ENCODE results near the gene SFRP2.

The SFRP2 gene

GRCh38 chr4:153798420-153798819, 9.5 kb upstream of the SFRP2 start:
- DNase-seq (ENCODE audit: low read depth in 2 of 2), result no peak

DNA sequence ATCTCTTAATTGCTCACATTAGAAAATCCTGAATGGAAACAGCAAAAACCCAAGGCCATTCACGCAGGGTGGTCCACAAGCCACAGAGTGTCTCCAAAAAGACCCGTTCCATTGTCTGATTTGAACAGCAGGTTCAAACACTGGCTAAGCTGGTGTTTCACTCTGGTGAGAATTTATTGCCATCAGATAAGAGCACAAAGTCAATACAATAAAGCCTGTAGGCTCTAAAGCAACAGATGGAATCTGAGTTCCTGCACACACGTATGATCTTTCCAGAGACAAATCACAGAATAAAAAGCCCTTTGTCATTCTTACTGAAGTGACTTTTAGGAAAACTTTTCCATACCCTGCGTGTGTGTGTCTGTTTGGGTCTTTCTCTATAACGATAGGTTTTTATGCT, 5.1 kb upstream of the SFRP2 start:
- no peak for DNase-seq (ENCODE audit: low read depth in 2 of 2)

DNA sequence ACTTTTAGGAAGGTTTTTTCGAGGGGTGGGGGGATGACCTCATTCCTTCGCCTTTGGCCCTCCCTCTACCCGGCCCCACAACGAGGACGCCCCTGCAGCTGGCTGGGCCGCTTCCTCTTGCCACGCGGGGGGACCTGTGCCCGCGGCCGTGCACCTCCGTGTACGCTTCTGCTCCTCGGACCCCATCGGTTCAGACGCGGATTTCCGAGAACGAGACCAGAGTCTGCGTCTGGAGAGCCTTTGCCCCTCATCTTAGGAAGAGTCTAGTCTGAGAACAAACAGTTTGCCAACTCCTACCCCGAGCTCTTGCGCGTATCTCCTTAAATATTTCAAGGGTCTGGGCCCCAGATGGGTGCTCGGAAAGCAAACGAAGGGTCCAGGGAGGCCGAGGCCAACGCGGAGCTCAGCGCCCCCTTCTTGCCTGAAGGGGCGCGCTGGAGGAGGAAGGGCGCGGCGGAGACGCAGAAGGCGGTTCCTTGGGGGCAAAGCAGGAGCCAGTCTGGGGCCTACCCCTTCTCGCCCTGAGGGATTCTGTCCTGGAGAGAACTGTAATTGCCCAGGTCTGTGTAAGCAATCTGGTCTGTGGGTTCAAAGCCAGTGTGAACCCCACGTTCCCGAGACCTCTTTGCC, 3.9 kb upstream of the SFRP2 start:
- DNase-seq (ENCODE audit: low read depth in 2 of 2), result no peak

DNA sequence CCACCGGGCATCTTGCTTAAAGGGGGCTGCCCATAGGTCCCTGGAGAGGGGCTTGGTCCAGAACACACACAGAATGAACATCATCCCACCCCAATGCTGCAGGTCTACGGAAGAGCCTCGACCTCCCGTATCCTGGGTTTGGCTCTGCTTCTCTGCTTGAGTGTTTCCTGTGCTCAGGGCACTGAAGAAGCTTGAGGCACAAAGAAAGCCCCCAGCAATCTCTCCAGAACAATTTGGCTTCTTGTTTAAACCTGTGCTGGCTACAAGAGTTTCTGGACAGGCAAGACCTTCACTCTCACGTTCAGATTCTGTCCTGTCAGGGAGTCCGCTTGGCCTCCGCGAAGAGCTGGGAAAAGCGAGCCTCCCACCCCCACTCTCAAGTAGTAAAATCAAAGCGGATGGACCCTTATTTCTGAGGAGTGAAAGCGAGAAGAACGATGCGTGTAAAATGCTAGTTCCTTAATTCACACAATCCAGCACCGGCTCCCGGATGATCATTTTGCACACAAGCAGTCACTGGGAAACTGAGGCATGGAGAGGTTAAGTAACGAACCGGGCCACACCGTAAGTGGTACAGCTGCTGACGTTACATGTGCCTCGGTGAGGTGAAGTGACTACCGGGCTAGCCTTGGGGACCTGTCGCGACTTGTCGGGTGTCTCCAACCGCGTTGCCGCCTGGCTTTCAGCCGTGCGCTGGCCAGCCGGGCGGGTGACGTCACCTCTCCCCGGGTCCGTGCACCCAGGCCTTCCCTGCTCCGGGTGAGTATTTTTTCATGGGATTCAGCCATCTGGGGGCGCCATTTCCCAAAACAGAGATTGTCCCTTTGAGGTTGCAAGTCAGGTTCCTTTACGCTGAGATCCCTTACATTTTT, 3.1 kb upstream of the SFRP2 start:
- DNase-seq (ENCODE audit: low read depth in 2 of 2), result no peak

- DNase-seq (ENCODE audit: low read depth in 2 of 2), result peak in 1 of 2 donors; percentile 15
Observed at GRCh38 chr4:153790962-153791551, 2.2 kb upstream of the SFRP2 start.

- no peak for DNase-seq (ENCODE audit: low read depth in 2 of 2)
Observed at GRCh38 chr4:153790500-153790865, 1.6 kb upstream of the SFRP2 start.

- no peak for DNase-seq (ENCODE audit: low read depth in 2 of 2)
Observed at GRCh38 chr4:153789741-153790499, 1.0 kb upstream of the SFRP2 start.

- no peak for DNase-seq (ENCODE audit: low read depth in 2 of 2)
Observed at GRCh38 chr4:153788051-153788412, 851 bp downstream of the SFRP2 start.

DNA sequence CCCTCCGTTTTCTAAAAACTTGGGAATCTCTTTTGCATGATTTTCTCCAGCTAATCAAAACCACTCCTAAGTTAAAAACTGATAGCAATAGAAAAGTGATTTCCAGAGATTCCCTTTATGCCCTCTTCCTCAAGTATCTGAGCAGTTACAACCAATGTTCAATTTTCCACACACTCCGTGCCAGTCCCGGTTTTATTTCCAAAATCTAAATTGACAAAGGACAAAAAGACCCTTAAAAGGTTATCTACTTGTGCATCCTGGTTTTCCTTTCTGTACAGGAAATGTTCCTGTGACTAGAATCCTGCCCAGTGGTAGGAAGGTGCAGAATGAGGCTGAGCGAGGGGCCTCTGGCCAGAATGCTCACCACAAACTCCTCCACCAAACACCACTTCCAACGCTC, 1.3 kb downstream of the SFRP2 start:
- DNase-seq (ENCODE audit: low read depth in 2 of 2), result no peak

DNA sequence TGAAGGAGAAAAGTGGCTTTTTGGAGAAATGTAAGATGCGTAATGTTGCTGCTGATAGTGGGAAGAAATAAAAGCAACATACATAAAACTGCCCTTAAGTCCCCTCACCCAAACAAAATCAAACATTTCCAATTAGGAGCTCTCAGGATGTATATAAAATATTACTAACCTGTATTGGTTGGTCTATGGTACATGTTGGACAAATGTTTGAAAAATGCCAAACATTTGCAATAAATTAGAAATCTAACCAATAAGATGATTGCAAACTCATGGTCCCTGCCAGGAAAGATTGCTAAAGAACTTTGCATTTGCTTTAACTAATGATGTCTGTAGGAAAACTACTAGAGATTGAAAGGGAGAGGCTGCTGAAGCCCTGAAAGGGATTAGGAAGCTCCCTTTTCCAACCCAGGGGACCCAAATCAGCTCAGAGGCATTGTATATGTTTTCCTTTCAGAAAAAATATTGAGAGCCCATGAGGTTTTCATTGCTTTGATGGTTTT, 1.8 kb downstream of the SFRP2 start:
- no peak for DNase-seq (ENCODE audit: low read depth in 2 of 2)

DNA sequence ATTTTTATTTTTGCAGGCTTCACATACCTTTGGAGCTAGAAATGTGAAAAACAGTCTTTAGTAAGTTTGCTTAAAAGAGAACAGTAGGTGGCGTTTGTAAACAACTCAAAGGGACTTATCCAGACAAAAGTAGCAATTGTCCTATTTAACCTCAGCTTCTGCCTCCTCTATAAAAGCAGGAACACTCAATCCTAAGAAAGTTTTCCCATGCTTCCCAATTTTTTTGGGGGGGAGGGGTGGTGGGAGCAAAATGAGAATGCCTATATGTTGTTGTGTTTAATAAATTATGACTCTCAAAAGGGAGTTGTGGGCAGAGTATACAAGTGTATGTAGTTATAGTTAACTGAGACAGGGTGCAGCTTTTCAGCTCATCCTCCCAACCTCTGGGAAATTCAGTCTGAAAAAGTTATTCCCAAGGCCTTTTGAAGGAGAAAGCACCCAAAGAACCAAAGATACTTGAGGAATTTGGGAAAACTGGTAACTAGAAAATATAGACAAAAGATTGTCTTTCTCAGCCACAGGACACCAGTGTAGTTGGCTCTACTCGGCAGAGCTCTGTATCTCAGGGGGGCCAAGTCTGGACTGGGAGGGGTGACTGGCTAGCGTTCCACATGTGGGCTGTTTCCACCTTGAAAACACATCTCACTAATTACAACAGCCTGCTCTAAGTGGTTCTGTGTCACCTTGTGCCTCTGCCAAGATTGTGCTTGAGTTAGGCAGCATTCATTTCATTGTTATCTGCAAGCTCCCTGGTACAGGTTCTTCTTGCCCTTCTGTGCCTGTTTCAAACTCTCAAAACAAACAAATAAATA, 2.8 kb downstream of the SFRP2 start:
- no peak for DNase-seq (ENCODE audit: low read depth in 2 of 2)

GRCh38 chr4:153784166-153784699, 4.7 kb downstream of the SFRP2 start:
- DNase-seq (ENCODE audit: low read depth in 2 of 2), result no peak

GRCh38 chr4:153782581-153782980, 6.3 kb downstream of the SFRP2 start:
- DNase-seq (ENCODE audit: low read depth in 2 of 2), result no peak

GRCh38 chr4:153781717-153782416, 7.0 kb downstream of the SFRP2 start:
- DNase-seq (ENCODE audit: low read depth in 2 of 2), result no peak

DNA sequence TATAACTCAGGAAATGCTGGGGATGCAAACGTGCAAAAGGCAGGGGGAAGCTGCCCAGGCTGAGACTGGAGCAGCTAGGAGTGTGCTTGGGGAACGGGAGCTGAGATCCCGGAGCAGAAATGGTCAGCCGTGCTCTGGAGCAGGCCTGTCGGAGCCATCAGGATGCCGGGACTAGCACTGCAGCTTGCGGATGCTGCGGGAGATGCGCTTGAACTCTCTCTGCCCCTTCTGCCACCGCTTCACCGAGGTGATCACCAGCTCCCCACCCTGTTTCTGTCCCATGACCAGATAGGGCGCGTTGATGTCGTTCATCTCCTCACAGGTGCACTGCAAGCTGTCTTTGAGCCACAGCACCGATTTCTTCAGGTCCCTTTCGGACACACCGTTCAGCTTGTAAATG, 7.6 kb downstream of the SFRP2 start:
- no peak for DNase-seq (ENCODE audit: low read depth in 2 of 2)

GRCh38 chr4:153780876-153781275, 8.0 kb downstream of the SFRP2 start:
- no peak for DNase-seq (ENCODE audit: low read depth in 2 of 2)

DNA sequence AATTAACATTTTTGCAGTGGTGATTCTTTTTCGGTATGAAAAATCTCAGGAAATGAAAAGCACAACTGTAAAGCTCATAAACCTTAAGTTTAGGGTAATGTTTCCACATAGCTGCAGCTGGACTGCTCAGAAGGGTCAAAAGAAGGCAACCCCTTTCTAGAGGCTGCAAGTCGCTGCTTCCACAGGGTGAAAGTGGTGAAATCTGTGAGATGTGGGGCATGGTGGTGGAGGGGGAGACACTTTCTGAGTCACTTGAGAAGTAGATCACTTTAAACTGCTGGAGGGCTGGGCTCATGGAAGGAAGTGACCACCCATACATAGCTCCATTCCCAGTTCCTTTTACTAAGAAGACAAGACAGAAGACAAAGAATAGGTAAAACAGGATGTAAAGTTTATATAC, 8.7 kb downstream of the SFRP2 start:
- DNase-seq (ENCODE audit: low read depth in 2 of 2), result no peak

GRCh38 chr4:153778383-153778782, 10.5 kb downstream of the SFRP2 start:
- no peak for DNase-seq (ENCODE audit: low read depth in 2 of 2)

DNA sequence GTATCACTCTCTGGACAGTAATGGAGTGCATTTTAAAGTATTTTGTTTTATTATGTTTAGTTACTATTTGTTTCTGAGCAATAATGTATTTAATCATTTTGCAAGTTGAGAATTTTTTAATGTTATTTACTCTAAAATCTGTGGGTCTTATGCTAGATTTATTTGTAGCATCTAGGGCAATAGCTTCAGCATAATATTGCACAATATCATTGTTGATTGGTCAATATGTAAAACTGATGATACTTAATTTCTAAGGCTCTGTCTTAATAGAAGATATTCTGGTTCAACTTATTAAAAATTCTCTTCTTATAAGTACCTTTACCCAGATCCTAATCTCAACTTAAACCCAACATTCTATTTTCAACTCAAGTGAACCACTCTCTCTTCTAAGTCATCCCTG, 11.5 kb downstream of the SFRP2 start:
- no peak for DNase-seq (ENCODE audit: low read depth in 2 of 2)

GRCh38 chr4:153776601-153777000, 12.3 kb downstream of the SFRP2 start:
- no peak for DNase-seq (ENCODE audit: low read depth in 2 of 2)
